Measurements from ENCODE around the gene OR4E1.

Gene OR4E1

GRCh38 chr14:21686468-21686867, 12.8 kb upstream of the OR4E1 start:
- in situ Hi-C loops (cut with MboI; ENCODE audit: low pct_unique_long_range_greater_than_20kb, low sequenced_read_pairs, unreplicated experiment), result no loop called here
- DNase-seq (ENCODE audit: low spot score), result no peak
- TF ChIP-seq CTCF (IDR thresholded peaks at IDR 0.05; ENCODE audit: extremely low read depth, insufficient read depth, missing control alignments), result no peak

GRCh38 chr14:21680072-21680471, 6.5 kb upstream of the OR4E1 start:
- DNase-seq (ENCODE audit: low spot score), result no peak
- no peak for TF ChIP-seq CTCF (IDR thresholded peaks at IDR 0.05; ENCODE audit: extremely low read depth, insufficient read depth, missing control alignments)
- in situ Hi-C loops (cut with MboI; ENCODE audit: low pct_unique_long_range_greater_than_20kb, low sequenced_read_pairs, unreplicated experiment), result no loop called here

GRCh38 chr14:21675566-21675965, 1.9 kb upstream of the OR4E1 start:
- DNase-seq (ENCODE audit: low spot score), result no peak
- in situ Hi-C loops (cut with MboI; ENCODE audit: low pct_unique_long_range_greater_than_20kb, low sequenced_read_pairs, unreplicated experiment), result no loop called here
- TF ChIP-seq CTCF (IDR thresholded peaks at IDR 0.05; ENCODE audit: extremely low read depth, insufficient read depth, missing control alignments), result no peak

GRCh38 chr14:21672116-21672515, 1.5 kb downstream of the OR4E1 start:
- in situ Hi-C loops (cut with MboI; ENCODE audit: low pct_unique_long_range_greater_than_20kb, low sequenced_read_pairs, unreplicated experiment), result no loop called here
- TF ChIP-seq CTCF (IDR thresholded peaks at IDR 0.05; ENCODE audit: extremely low read depth, insufficient read depth, missing control alignments), result no peak
- no peak for DNase-seq (ENCODE audit: low spot score)

- no peak for DNase-seq (ENCODE audit: low spot score)
- in situ Hi-C loops (cut with MboI; ENCODE audit: low pct_unique_long_range_greater_than_20kb, low sequenced_read_pairs, unreplicated experiment), result no loop called here
- TF ChIP-seq CTCF (IDR thresholded peaks at IDR 0.05; ENCODE audit: extremely low read depth, insufficient read depth, missing control alignments), result no peak
Measured at GRCh38 chr14:21671371-21671770, 2.2 kb downstream of the OR4E1 start.

GRCh38 chr14:21669284-21669683, 4.3 kb downstream of the OR4E1 start:
- TF ChIP-seq CTCF (IDR thresholded peaks at IDR 0.05; ENCODE audit: extremely low read depth, insufficient read depth, missing control alignments), result no peak
- no peak for DNase-seq (ENCODE audit: low spot score)
- in situ Hi-C loops (cut with MboI; ENCODE audit: low pct_unique_long_range_greater_than_20kb, low sequenced_read_pairs, unreplicated experiment), result no loop called here

- TF ChIP-seq CTCF (IDR thresholded peaks at IDR 0.05; ENCODE audit: extremely low read depth, insufficient read depth, missing control alignments), result no peak
- no peak for DNase-seq (ENCODE audit: low spot score)
- in situ Hi-C loops (cut with MboI; ENCODE audit: low pct_unique_long_range_greater_than_20kb, low sequenced_read_pairs, unreplicated experiment), result no loop called here
Measured at GRCh38 chr14:21668377-21668776, 5.2 kb downstream of the OR4E1 start.

Measured in GM13977 (cell line).